HepG2 (cell line): ENCODE data around the gene NOL4L. TPM values are rescaled to one million over a fixed set of nuclear protein-coding genes. Genes with fewer than 3 reads are reported as not detected.

Experiments
- ATAC-seq: fragments of 200-7000 bp; cut with Tn5 transposase; 3 replicates; pipeline ENCODE4 v1.9.1; 2020; ENCODE audit warnings: mild to moderate bottlenecking, moderate library complexity
- BruUV-seq: library from RNA; stranded (reverse); fragments of 400-500 nt; replicated peaks from 2 replicates; lab custom pipeline; 2021; lab: Mats Ljungman, UMichigan
- CTCF ChIA-PET: fragments of 300-600 bp; formaldehyde crosslinking; extraction: SDS; loops from one replicate; lab custom pipeline; 2021; ENCODE audit warnings: low total read pairs, inconsistent platforms, low intra/inter-chr PET ratio; lab: Yijun Ruan, JAX
- POLR2A ChIA-PET: fragments of 350-600 bp; sonication (Branson Sonifier 250); formaldehyde crosslinking; loops from one replicate; lab custom pipeline; 2020; ENCODE audit warnings: antibody characterized with exemption, inconsistent platforms; lab: Yijun Ruan, JAX
- DNase-seq: peaks from one replicate; pipeline ENCODE4 v3.0.0-alpha.2; 2015; ENCODE audit warnings: low spot score
- FAIRE-seq: peaks from 3 replicates; lab custom pipeline; 2011; peaks lifted over from hg19 to GRCh38; lab: Jason Lieb, UNC
- H2AFZ ChIP-seq: one replicate; pipeline ENCODE4 v1.6.1; 2011; ENCODE audit warnings: low read length, inconsistent platforms
- H3K27ac ChIP-seq: fragments of 300-600 bp; 3 replicates; pipeline ENCODE4 v1.8.0; 2011; ENCODE audit warnings: mixed run types, mild to moderate bottlenecking, mixed read lengths, low read length, inconsistent platforms; ENCODE audit not compliant: insufficient read depth; ENCODE audit errors: extremely low read length
- H3K27me3 ChIP-seq, 2 experiments: fragments of 200-600 bp in 1 of 2; 2 replicates in 1 of 2; 3 replicates in 1 of 2; pipeline versions ENCODE4 v1.6.0 to v1.8.0; 2011; ENCODE audit warnings: low read length in 2 of 2, mild to moderate bottlenecking in 2 of 2, moderate library complexity in 2 of 2, inconsistent platforms in 1 of 2; ENCODE audit not compliant: insufficient read depth in 2 of 2, control insufficient read depth in 1 of 2
- H3K36me3 ChIP-seq, 2 experiments: fragments of 200-600 bp in 1 of 2; replicated peaks in 1 of 2; 2 replicates in 1 of 2; 3 replicates in 1 of 2; pipeline versions ENCODE4 v1.5.1 to v1.8.0; 2011; ENCODE audit warnings: low read length in 2 of 2, inconsistent platforms in 1 of 2; ENCODE audit not compliant: insufficient read depth in 2 of 2, control insufficient read depth in 1 of 2
- H3K4me1 ChIP-seq: 2 replicates; pipeline ENCODE4 v1.5.1; 2012; ENCODE audit warnings: low read length, inconsistent platforms; ENCODE audit not compliant: insufficient read depth
- H3K4me2 ChIP-seq: 2 replicates; pipeline ENCODE4 v1.6.0; 2011; ENCODE audit warnings: low read depth, low read length, inconsistent platforms
- H3K4me3 ChIP-seq, 3 experiments: fragments of 200-600 bp in 1 of 3; sonication (generic), shearing (Covaris generic) in 1 of 3; replicated peaks in 1 of 3; 2 replicates each; pipeline ENCODE4 v1.5.1; 2011 to 2016; ENCODE audit warnings: low read length in 3 of 3, inconsistent platforms in 2 of 3, low read depth in 2 of 3, mild to moderate bottlenecking in 2 of 3, control low read depth in 1 of 3, mixed read lengths in 1 of 3; ENCODE audit not compliant: insufficient read depth in 1 of 3
- H3K79me2 ChIP-seq: one replicate; pipeline ENCODE4 v1.6.1; 2011; ENCODE audit warnings: low read length, inconsistent platforms; ENCODE audit not compliant: insufficient read depth
- H3K9ac ChIP-seq: 2 replicates; pipeline ENCODE4 v1.6.0; 2011; ENCODE audit warnings: mild to moderate bottlenecking, low read depth, low read length, inconsistent platforms; ENCODE audit not compliant: insufficient read depth
- H3K9me3 ChIP-seq: 2 replicates; pipeline ENCODE4 v1.5.1; 2012; ENCODE audit warnings: mild to moderate bottlenecking, low read length
- H4K20me1 ChIP-seq: 2 replicates; pipeline ENCODE4 v1.6.0; 2011; ENCODE audit warnings: inconsistent platforms, mild to moderate bottlenecking, low read length, moderate library complexity; ENCODE audit not compliant: insufficient read depth
- ARNTL ChIP-seq: sonication (generic); formaldehyde crosslinking; IDR thresholded peaks from 2 replicates; pipeline ENCODE4 v1.4.0; 2020; ENCODE audit warnings: mild to moderate bottlenecking, missing genetic modification reagents
- BRD4 ChIP-seq: sonication (generic); formaldehyde crosslinking; IDR thresholded peaks from 2 replicates; pipeline ENCODE4 v1.4.0; 2020; ENCODE audit warnings: missing genetic modification reagents
- HMGA1 ChIP-seq: sonication (generic); formaldehyde crosslinking; conservative IDR thresholded peaks from 2 replicates; pipeline ENCODE4 v1.4.0; 2020; ENCODE audit warnings: missing genetic modification reagents
- KDM1A ChIP-seq: IDR thresholded peaks from 2 replicates; pipeline ENCODE4 v1.6.1; 2016; ENCODE audit warnings: missing compliant biosample characterization
- TAF1 ChIP-seq: sonication (generic); formaldehyde crosslinking; IDR thresholded peaks from 2 replicates; pipeline ENCODE4 v1.4.0; 2020; ENCODE audit warnings: missing genetic modification reagents
- THAP8 ChIP-seq: sonication (generic); formaldehyde crosslinking; IDR thresholded peaks from 2 replicates; pipeline ENCODE4 v1.5.1; 2020; ENCODE audit warnings: missing genetic modification reagents, mild to moderate bottlenecking, borderline replicate concordance
- ZNF577 ChIP-seq: sonication (generic); formaldehyde crosslinking; IDR thresholded peaks from 2 replicates; pipeline ENCODE4 v1.4.0; 2020; ENCODE audit warnings: mild to moderate bottlenecking, low read depth, missing genetic modification reagents, borderline replicate concordance
- ZNF761 ChIP-seq: sonication (generic); formaldehyde crosslinking; conservative IDR thresholded peaks from 2 replicates; pipeline ENCODE4 v1.4.0; 2020; ENCODE audit warnings: mild to moderate bottlenecking, missing genetic modification reagents
- ZNF792 ChIP-seq: IDR thresholded peaks from 2 replicates; pipeline ENCODE4 v1.6.1; 2016
- WGBS: methylation state at CpG from one replicate; pipeline ENCODE4 v1.1.6; 2017; ENCODE audit warnings: low lambda C conversion rate; 5-methylcytosine and 5-hydroxymethylcytosine counted together
- in situ Hi-C: cut with HindIII; loops from 2 replicates; pipeline ENCODE4 v1.10.0; 2017; ENCODE audit warnings: low pct_unique_long_range_greater_than_20kb; ENCODE audit not compliant: extremely low pct_ligation_motif_present
- intact Hi-C: fragments of 100-400 bp; cut with micrococcal nuclease; formaldehyde crosslinking; loops from one replicate; pipeline ENCODE4 v1.10.0; 2022; ENCODE audit not compliant: unreplicated experiment
- polyA plus RNA-seq, 8 experiments: library from polyadenylated mRNA; depleted of rRNA in 3 of 8; stranded (reverse) in 7 of 8; unstranded in 1 of 8; fragments of >200 nt; fragmentation: Illumina TruSeq in 4 of 8; extraction: Trizol in 4 of 8; gene quantifications; 2 replicates each; pipeline versions ENCODE4 v1.2.1 to v1.2.3, GENCODE V29; 2011 to 2016; ENCODE audit warnings: low read depth in 4 of 8, missing spikeins in 1 of 8, mixed read lengths in 1 of 8; ENCODE audit not compliant: insufficient read depth in 1 of 8
- total RNA-seq, 5 experiments: library from RNA; depleted of rRNA; stranded (reverse); fragments of >200 nt; fragmentation: Illumina TruSeq; extraction: Trizol; gene quantifications; 2 replicates each; pipeline ENCODE4 v1.2.3, GENCODE V29; 2016; ENCODE audit warnings: low read depth in 1 of 5
- TF ChIP-seq, protein P1 (sequence below): sonication (generic); formaldehyde crosslinking; IDR thresholded peaks from 2 replicates; pipeline ENCODE4 v1.5.0; 2020; ENCODE audit warnings: mild to moderate bottlenecking, missing genetic modification reagents
- TF ChIP-seq, protein P2 (sequence below): sonication (generic); formaldehyde crosslinking; IDR thresholded peaks from 2 replicates; pipeline ENCODE4 v1.4.0; 2020; ENCODE audit warnings: missing genetic modification reagents
- TF ChIP-seq, protein P3 (sequence below): sonication (generic); formaldehyde crosslinking; IDR thresholded peaks from 2 replicates; pipeline ENCODE4 v1.8.0; 2022; ENCODE audit warnings: missing genetic modification reagents, mild to moderate bottlenecking, borderline replicate concordance

The NOL4L gene
- total and polyA plus RNA-seq, 2 of the 13 experiments (the other 11 are each of a cell fraction or from before 2014, with no cell fraction given): 16.6 to 35.4 TPM

- POLR2A ChIA-PET: interaction anchor here (0.6 to 7.0 kb wide), 15 partner anchors 9 to 730 kb away, joined by 3 to 81 read pairs (median 3); partner anchors contain the start of gene ASXL1
- Histone ChIP-seq H3K9me3 (no peaks in the 10 kb centered on the region), H3K4me2 (peak overlapping the region; percentile 95), H4K20me1 (peaks cover 54% of the 10 kb centered on the region; the same call in 1 of the 2 replicates), H3K4me3 (peak overlapping the region; percentile 50 to 73 (median 51)), H3K27ac (peak overlapping the region; percentile 85), H2AFZ (no peak overlapping the region), H3K27me3 (no peaks in the 10 kb centered on the region), H3K9ac (peak overlapping the region; percentile 69), H3K36me3 (peaks cover 5 to 24% of the 10 kb centered on the region in 2 experiments; a peak in 4 of 5 replicates), H3K4me1 (peaks cover 100% of the 10 kb centered on the region), H3K79me2 (peaks cover 96% of the 10 kb centered on the region)
- FAIRE-seq (peak; percentile 53), DNase-seq (peak; percentile 86), ATAC-seq (peak; percentile 72)
- intact Hi-C loops: no loop called here
- in situ Hi-C loops: loop anchor here (5.0 kb wide), 2 partner anchors 37 to 177 kb away; no protein-coding TSS in a partner anchor
- WGBS: 4% methylated on average over 25 of the region's 28 CpGs
- CTCF ChIA-PET: no interaction called here
- no TSS peak for BruUV-seq
- TF ChIP-seq KDM1A (CRISPR knock-in tag) (no peak), ZNF577 (CRISPR knock-in tag) (no peak), ZNF761 (CRISPR knock-in tag) (peak; percentile 83), HMGA1 (CRISPR knock-in tag) (no peak), TAF1 (peak; percentile 54), ZNF792 (CRISPR knock-in tag) (no peak), ARNTL (CRISPR knock-in tag) (peak; percentile 57; the same call in 1 of the 2 replicates), BRD4 (peak; percentile 98), THAP8 (CRISPR knock-in tag) (peak; percentile 91; the same call in 1 of the 2 replicates)
- TF ChIP-seq, protein P1, sequence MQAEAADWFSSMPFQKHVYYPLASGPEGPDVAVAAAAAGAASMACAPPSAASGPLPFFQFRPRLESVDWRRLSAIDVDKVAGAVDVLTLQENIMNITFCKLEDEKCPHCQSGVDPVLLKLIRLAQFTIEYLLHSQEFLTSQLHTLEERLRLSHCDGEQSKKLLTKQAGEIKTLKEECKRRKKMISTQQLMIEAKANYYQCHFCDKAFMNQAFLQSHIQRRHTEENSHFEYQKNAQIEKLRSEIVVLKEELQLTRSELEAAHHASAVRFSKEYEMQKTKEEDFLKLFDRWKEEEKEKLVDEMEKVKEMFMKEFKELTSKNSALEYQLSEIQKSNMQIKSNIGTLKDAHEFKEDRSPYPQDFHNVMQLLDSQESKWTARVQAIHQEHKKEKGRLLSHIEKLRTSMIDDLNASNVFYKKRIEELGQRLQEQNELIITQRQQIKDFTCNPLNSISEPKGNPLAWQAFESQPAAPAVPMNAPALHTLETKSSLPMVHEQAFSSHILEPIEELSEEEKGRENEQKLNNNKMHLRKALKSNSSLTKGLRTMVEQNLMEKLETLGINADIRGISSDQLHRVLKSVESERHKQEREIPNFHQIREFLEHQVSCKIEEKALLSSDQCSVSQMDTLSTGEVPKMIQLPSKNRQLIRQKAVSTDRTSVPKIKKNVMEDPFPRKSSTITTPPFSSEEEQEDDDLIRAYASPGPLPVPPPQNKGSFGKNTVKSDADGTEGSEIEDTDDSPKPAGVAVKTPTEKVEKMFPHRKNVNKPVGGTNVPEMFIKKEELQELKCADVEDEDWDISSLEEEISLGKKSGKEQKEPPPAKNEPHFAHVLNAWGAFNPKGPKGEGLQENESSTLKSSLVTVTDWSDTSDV: 0 out of 2 replicates have a peak, but pooled peaks have one; percentile 23
- TF ChIP-seq, protein P2, sequence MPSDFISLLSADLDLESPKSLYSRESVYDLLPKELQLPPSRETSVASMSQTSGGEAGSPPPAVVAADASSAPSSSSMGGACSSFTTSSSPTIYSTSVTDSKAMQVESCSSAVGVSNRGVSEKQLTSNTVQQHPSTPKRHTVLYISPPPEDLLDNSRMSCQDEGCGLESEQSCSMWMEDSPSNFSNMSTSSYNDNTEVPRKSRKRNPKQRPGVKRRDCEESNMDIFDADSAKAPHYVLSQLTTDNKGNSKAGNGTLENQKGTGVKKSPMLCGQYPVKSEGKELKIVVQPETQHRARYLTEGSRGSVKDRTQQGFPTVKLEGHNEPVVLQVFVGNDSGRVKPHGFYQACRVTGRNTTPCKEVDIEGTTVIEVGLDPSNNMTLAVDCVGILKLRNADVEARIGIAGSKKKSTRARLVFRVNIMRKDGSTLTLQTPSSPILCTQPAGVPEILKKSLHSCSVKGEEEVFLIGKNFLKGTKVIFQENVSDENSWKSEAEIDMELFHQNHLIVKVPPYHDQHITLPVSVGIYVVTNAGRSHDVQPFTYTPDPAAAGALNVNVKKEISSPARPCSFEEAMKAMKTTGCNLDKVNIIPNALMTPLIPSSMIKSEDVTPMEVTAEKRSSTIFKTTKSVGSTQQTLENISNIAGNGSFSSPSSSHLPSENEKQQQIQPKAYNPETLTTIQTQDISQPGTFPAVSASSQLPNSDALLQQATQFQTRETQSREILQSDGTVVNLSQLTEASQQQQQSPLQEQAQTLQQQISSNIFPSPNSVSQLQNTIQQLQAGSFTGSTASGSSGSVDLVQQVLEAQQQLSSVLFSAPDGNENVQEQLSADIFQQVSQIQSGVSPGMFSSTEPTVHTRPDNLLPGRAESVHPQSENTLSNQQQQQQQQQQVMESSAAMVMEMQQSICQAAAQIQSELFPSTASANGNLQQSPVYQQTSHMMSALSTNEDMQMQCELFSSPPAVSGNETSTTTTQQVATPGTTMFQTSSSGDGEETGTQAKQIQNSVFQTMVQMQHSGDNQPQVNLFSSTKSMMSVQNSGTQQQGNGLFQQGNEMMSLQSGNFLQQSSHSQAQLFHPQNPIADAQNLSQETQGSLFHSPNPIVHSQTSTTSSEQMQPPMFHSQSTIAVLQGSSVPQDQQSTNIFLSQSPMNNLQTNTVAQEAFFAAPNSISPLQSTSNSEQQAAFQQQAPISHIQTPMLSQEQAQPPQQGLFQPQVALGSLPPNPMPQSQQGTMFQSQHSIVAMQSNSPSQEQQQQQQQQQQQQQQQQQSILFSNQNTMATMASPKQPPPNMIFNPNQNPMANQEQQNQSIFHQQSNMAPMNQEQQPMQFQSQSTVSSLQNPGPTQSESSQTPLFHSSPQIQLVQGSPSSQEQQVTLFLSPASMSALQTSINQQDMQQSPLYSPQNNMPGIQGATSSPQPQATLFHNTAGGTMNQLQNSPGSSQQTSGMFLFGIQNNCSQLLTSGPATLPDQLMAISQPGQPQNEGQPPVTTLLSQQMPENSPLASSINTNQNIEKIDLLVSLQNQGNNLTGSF: peak; percentile 15; the same call in 1 of the 2 replicates
- TF ChIP-seq, protein P3, sequence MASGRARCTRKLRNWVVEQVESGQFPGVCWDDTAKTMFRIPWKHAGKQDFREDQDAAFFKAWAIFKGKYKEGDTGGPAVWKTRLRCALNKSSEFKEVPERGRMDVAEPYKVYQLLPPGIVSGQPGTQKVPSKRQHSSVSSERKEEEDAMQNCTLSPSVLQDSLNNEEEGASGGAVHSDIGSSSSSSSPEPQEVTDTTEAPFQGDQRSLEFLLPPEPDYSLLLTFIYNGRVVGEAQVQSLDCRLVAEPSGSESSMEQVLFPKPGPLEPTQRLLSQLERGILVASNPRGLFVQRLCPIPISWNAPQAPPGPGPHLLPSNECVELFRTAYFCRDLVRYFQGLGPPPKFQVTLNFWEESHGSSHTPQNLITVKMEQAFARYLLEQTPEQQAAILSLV (CRISPR knock-in tag): 0 out of 2 replicates have a peak, but pooled peaks have one; percentile 79
These were observed 109.9 kb downstream of the NOL4L start for GRCh38 chr20:32474967-32475811.
